H9 (cell line): ENCODE measurements around the gene MED13L. TPM values are rescaled to one million over a fixed set of nuclear protein-coding genes. Genes with fewer than 3 reads are reported as not detected.

Experiments used
- DNase-seq: peaks from one replicate; pipeline ENCODE4 v3.0.0-alpha.2; 2017
- H2AFZ ChIP-seq: one replicate; pipeline ENCODE4 v1.6.1; 2013; ENCODE audit warnings: mild to moderate bottlenecking, low read length, control low read depth, moderate library complexity
- H2AK5ac ChIP-seq: 2 replicates; pipeline ENCODE4 v1.6.1; 2013; ENCODE audit warnings: low read length, control low read depth, mixed read lengths; ENCODE audit not compliant: insufficient read length
- H2BK120ac ChIP-seq: one replicate; pipeline ENCODE4 v1.6.1; 2013; ENCODE audit warnings: low read depth, mild to moderate bottlenecking, low read length, control low read depth, inconsistent platforms; ENCODE audit not compliant: poor library complexity, severe bottlenecking
- H2BK12ac ChIP-seq: 2 replicates; pipeline ENCODE4 v1.6.1; 2013; ENCODE audit warnings: low read length, control low read depth, mixed read lengths, low read depth; ENCODE audit not compliant: insufficient read length
- H2BK15ac ChIP-seq: 2 replicates; pipeline ENCODE4 v1.6.1; 2013; ENCODE audit warnings: low read depth, low read length, control low read depth
- H2BK20ac ChIP-seq: one replicate; pipeline ENCODE4 v1.6.1; 2013; ENCODE audit warnings: low read depth, mild to moderate bottlenecking, low read length, control low read depth, inconsistent platforms; ENCODE audit not compliant: poor library complexity, severe bottlenecking
- H2BK5ac ChIP-seq: 2 replicates; pipeline ENCODE4 v1.6.1; 2013; ENCODE audit warnings: low read length, control low read depth, mixed read lengths; ENCODE audit not compliant: insufficient read length
- H3K14ac ChIP-seq: 2 replicates; pipeline ENCODE4 v1.6.1; 2013; ENCODE audit warnings: low read length, control low read depth; ENCODE audit not compliant: insufficient read depth
- H3K18ac ChIP-seq: 2 replicates; pipeline ENCODE4 v1.6.1; 2013; ENCODE audit warnings: low read depth, mild to moderate bottlenecking, mixed read lengths, low read length, control low read depth; ENCODE audit not compliant: insufficient read length
- H3K23ac ChIP-seq: 2 replicates; pipeline ENCODE4 v1.6.1; 2013; ENCODE audit warnings: low read length, control low read depth, mixed read lengths, low read depth; ENCODE audit not compliant: insufficient read length
- H3K23me2 ChIP-seq: 2 replicates; pipeline ENCODE4 v1.6.1; 2013; ENCODE audit warnings: low read depth, mild to moderate bottlenecking, mixed read lengths, low read length, control low read depth; ENCODE audit not compliant: insufficient read length, poor library complexity, severe bottlenecking
- H3K27ac ChIP-seq: 2 replicates; pipeline ENCODE4 v1.5.1; 2013; ENCODE audit warnings: low read length, control low read depth, mixed read lengths, low read depth; ENCODE audit not compliant: insufficient read length
- H3K27me3 ChIP-seq: 2 replicates; pipeline ENCODE4 v1.6.1; 2013; ENCODE audit warnings: low read length, control low read depth, inconsistent platforms; ENCODE audit not compliant: insufficient read depth
- H3K4ac ChIP-seq: 2 replicates; pipeline ENCODE4 v1.6.1; 2013; ENCODE audit warnings: low read depth, mild to moderate bottlenecking, control low read depth, inconsistent platforms, low read length, moderate library complexity
- H3K4me1 ChIP-seq: 2 replicates; pipeline ENCODE4 v1.6.1; 2013; ENCODE audit warnings: low read length, control low read depth, inconsistent platforms; ENCODE audit not compliant: insufficient read depth
- H3K4me2 ChIP-seq: 2 replicates; pipeline ENCODE4 v1.6.1; 2013; ENCODE audit warnings: low read length, control low read depth, mixed read lengths; ENCODE audit not compliant: insufficient read length, insufficient read depth
- H3K56ac ChIP-seq: 2 replicates; pipeline ENCODE4 v1.6.1; 2013; ENCODE audit warnings: low read depth, mild to moderate bottlenecking, mixed read lengths, low read length, control low read depth; ENCODE audit not compliant: insufficient read length
- H3K79me1 ChIP-seq: 2 replicates; pipeline ENCODE4 v1.6.1; 2013; ENCODE audit warnings: low read depth, mild to moderate bottlenecking, moderate library complexity, low read length, control low read depth, inconsistent platforms; ENCODE audit not compliant: insufficient read depth, poor library complexity, severe bottlenecking
- H3K79me2 ChIP-seq: 2 replicates; pipeline ENCODE4 v1.6.1; 2013; ENCODE audit warnings: low read length, control low read depth, inconsistent platforms; ENCODE audit not compliant: insufficient read depth
- H3K9ac ChIP-seq: 2 replicates; pipeline ENCODE4 v1.6.1; 2013; ENCODE audit warnings: low read length, control low read depth, mixed read lengths; ENCODE audit not compliant: insufficient read length; ENCODE audit errors: extremely low read depth
- H3K9me3 ChIP-seq: one replicate; pipeline ENCODE4 v1.6.1; 2013; ENCODE audit warnings: low read depth, low read length, inconsistent platforms; ENCODE audit not compliant: control insufficient read depth
- H3T11ph ChIP-seq: one replicate; pipeline ENCODE4 v1.6.1; 2013; ENCODE audit warnings: mild to moderate bottlenecking, low read length, control low read depth, inconsistent platforms
- H4K20me1 ChIP-seq: one replicate; pipeline ENCODE4 v1.6.1; 2013; ENCODE audit not compliant: control insufficient read depth, insufficient read length, insufficient read depth
- H4K5ac ChIP-seq: 2 replicates; pipeline ENCODE4 v1.6.1; 2013; ENCODE audit warnings: low read depth, mild to moderate bottlenecking, mixed read lengths, low read length, control low read depth; ENCODE audit not compliant: insufficient read length
- H4K8ac ChIP-seq: replicated peaks from 2 replicates; pipeline ENCODE4 v1.6.1; 2013; ENCODE audit warnings: low read length, control low read depth, mixed read lengths, low read depth; ENCODE audit not compliant: insufficient read length
- H4K91ac ChIP-seq: 2 replicates; pipeline ENCODE4 v1.6.1; 2013; ENCODE audit warnings: low read depth, mild to moderate bottlenecking, moderate library complexity, mixed read lengths, low read length, control low read depth; ENCODE audit not compliant: insufficient read length
- H3K27ac Mint-ChIP-seq, 3 experiments: 2 replicates in 2 of 3; 3 replicates in 1 of 3; pipeline ENCODE4 v1.8.0; 2020 to 2021; ENCODE audit warnings: mixed read lengths in 3 of 3, mild to moderate bottlenecking in 1 of 3, moderate library complexity in 1 of 3
- H3K27me3 Mint-ChIP-seq: 2 replicates; pipeline ENCODE4 v1.8.0; 2021; ENCODE audit warnings: low read depth, mild to moderate bottlenecking, moderate library complexity, mixed read lengths
- H3K36me3 Mint-ChIP-seq, 3 experiments: 2 replicates in 2 of 3; 3 replicates in 1 of 3; pipeline ENCODE4 v1.8.0; 2020 to 2021; ENCODE audit warnings: low read depth in 3 of 3, mixed read lengths in 3 of 3; ENCODE audit not compliant: insufficient read depth in 1 of 3
- H3K4me1 Mint-ChIP-seq, 2 experiments: 2 replicates each; pipeline ENCODE4 v1.8.0; 2020; ENCODE audit warnings: mixed read lengths in 2 of 2
- H3K4me3 Mint-ChIP-seq, 2 experiments: 2 replicates in 1 of 2; 3 replicates in 1 of 2; pipeline ENCODE4 v1.8.0; 2020 to 2021; ENCODE audit warnings: mild to moderate bottlenecking in 2 of 2, mixed read lengths in 2 of 2, moderate library complexity in 1 of 2
- H3K9me3 Mint-ChIP-seq, 2 experiments: 2 replicates in 1 of 2; 3 replicates in 1 of 2; pipeline ENCODE4 v1.8.0; 2020; ENCODE audit warnings: mild to moderate bottlenecking in 2 of 2, mixed read lengths in 2 of 2, moderate library complexity in 1 of 2
- WGBS: extraction: QIAGEN DNeasy Blood & Tissue Kit; methylation state at CpG from one replicate; pipeline ENCODE4 v1.1.7; 2013; ENCODE audit warnings: missing lambda C conversion rate, low lambda C conversion rate, mixed read lengths; ENCODE audit not compliant: insufficient read length; ENCODE audit errors: extremely low coverage; 5-methylcytosine and 5-hydroxymethylcytosine counted together
- total RNA-seq: library from RNA; stranded (reverse); gene quantifications from 2 replicates; pipeline ENCODE4 v1.2.1, GENCODE V29; 2021
- TF ChIP-seq, protein P1 (sequence below): fragments of 200-600 bp; sonication (generic); conservative IDR thresholded peaks from 3 replicates; pipeline ENCODE4 v1.8.0; 2021; ENCODE audit warnings: antibody characterized with exemption, mild to moderate bottlenecking

MED13L gene
- total RNA-seq, 1 experiment from 2014 or later = 52.4 TPM

DNA sequence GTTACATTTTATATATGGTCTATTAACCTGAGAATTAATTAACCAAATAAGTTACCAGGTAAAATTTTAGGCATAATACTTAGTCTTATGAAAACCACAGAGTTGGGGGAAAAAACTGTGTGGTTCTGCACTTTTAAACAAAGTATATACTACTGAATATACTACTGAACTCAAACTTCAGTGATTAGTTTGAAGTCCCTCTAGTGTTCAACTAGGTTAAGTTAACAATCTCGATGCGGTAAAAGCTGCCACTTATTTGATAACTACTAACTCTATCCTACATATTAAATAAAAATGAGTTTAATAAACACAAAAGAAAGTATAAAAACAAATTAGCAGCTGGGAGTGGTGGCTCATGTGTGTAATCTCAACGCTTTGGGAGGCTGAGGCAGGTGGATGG, 56.7 kb downstream of the MED13L start:
- Histone ChIP-seq H3K27me3 (no peaks in the 10 kb centered on the region), H3K4me1 (no peaks in the 10 kb centered on the region), H2BK15ac (no peak overlapping the region), H4K20me1 (no peaks in the 10 kb centered on the region), H3K9me3 (no peaks in the 10 kb centered on the region), H2BK5ac (no peak overlapping the region), H2BK20ac (no peak overlapping the region), H2AK5ac (no peak overlapping the region), H4K91ac (no peak overlapping the region), H4K5ac (no peak overlapping the region), H3K23me2 (no peaks in the 10 kb centered on the region), H2BK120ac (no peak overlapping the region), H2AFZ (no peak overlapping the region), H3K79me1 (peaks cover 7% of the 10 kb centered on the region), H3K27ac (no peak overlapping the region), H3K4ac (no peak overlapping the region), H3K14ac (no peak overlapping the region), H3K56ac (no peak overlapping the region), H3T11ph (no peak overlapping the region), H3K18ac (no peak overlapping the region), H2BK12ac (no peak overlapping the region), H4K8ac (no peak overlapping the region), H3K4me2 (no peak overlapping the region), H3K23ac (no peak overlapping the region), H3K9ac (no peak overlapping the region), H3K79me2 (peaks cover 3% of the 10 kb centered on the region; the same call in 1 of the 2 replicates)
- Mint-ChIP-seq H3K9me3 (no peaks in the 10 kb centered on the region), H3K27me3 (no peaks in the 10 kb centered on the region), H3K36me3 (no peaks in the 10 kb centered on the region), H3K4me3 (no peak overlapping the region), H3K27ac (no peak overlapping the region), H3K4me1 (peaks cover 0 to 2% of the 10 kb centered on the region in 2 experiments; a peak in 2 of 4 replicates)
- DNase-seq = no peak
- no CpG with 5 or more reads among the region's 3 CpGs for WGBS
- TF ChIP-seq, protein P1, sequence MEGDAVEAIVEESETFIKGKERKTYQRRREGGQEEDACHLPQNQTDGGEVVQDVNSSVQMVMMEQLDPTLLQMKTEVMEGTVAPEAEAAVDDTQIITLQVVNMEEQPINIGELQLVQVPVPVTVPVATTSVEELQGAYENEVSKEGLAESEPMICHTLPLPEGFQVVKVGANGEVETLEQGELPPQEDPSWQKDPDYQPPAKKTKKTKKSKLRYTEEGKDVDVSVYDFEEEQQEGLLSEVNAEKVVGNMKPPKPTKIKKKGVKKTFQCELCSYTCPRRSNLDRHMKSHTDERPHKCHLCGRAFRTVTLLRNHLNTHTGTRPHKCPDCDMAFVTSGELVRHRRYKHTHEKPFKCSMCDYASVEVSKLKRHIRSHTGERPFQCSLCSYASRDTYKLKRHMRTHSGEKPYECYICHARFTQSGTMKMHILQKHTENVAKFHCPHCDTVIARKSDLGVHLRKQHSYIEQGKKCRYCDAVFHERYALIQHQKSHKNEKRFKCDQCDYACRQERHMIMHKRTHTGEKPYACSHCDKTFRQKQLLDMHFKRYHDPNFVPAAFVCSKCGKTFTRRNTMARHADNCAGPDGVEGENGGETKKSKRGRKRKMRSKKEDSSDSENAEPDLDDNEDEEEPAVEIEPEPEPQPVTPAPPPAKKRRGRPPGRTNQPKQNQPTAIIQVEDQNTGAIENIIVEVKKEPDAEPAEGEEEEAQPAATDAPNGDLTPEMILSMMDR = no peak; the same call in 2 of the 3 replicates
